Mucosa of rectum (tissue), 2 donors: ENCODE measurements around the gene HNRNPM.

Experiments
- H3K27ac ChIP-seq, 2 donors: one replicate each; pipeline ENCODE4 v1.7.0; 2013; ENCODE audit warnings: inconsistent platforms in 2 of 2, low read depth in 2 of 2, low read length in 2 of 2
- H3K27me3 ChIP-seq, 2 donors: one replicate each; pipeline ENCODE4 v1.7.0; 2013; ENCODE audit warnings: low read length in 2 of 2; ENCODE audit not compliant: control insufficient read depth in 2 of 2, insufficient read depth in 2 of 2
- H3K36me3 ChIP-seq, 2 donors: one replicate each; pipeline ENCODE4 v1.7.0; 2013; ENCODE audit warnings: low read length in 2 of 2; ENCODE audit not compliant: control insufficient read depth in 2 of 2, insufficient read depth in 2 of 2
- H3K4me1 ChIP-seq, 2 donors: one replicate each; pipeline ENCODE4 v1.7.0; 2013; ENCODE audit warnings: low read length in 2 of 2, mild to moderate bottlenecking in 1 of 2; ENCODE audit not compliant: control insufficient read depth in 2 of 2, insufficient read depth in 2 of 2
- H3K4me3 ChIP-seq, 2 donors: one replicate each; pipeline ENCODE4 v1.7.0; 2013; ENCODE audit warnings: low read length in 2 of 2
- H3K9ac ChIP-seq, 2 donors: one replicate each; pipeline ENCODE4 v1.7.0; 2013; ENCODE audit warnings: low read length in 2 of 2, low read depth in 1 of 2, mild to moderate bottlenecking in 1 of 2
- H3K9me3 ChIP-seq, 2 donors: one replicate each; pipeline ENCODE4 v1.7.0; 2013; ENCODE audit warnings: low read length in 2 of 2; ENCODE audit not compliant: control insufficient read depth in 2 of 2
- donor health status: healthy.
- donor health status: Normal muscosa, but diverticular disease.

The HNRNPM gene

GRCh38 chr19:8468761-8469373 is 24.1 kb downstream of the HNRNPM start:
- H3K36me3 ChIP-seq, result peaks cover 61 to 77% of the 10 kb centered on the region in 2 donors
- no peak overlapping the region for H3K27ac ChIP-seq
- H3K9ac ChIP-seq, result no peak overlapping the region

GRCh38 chr19:8469613-8470368 is 25.0 kb downstream of the HNRNPM start:
- Histone ChIP-seq H3K9me3 (no peaks in the 10 kb centered on the region), H3K36me3 (peaks cover 63 to 74% of the 10 kb centered on the region in 2 donors), H3K27ac (no peak overlapping the region), H3K27me3 (no peaks in the 10 kb centered on the region), H3K4me3 (no peak overlapping the region), H3K9ac (no peak overlapping the region), H3K4me1 (no peaks in the 10 kb centered on the region)

More at GRCh38 chr19:8468761-8469373, 24.1 kb downstream of the HNRNPM start:
- no peaks in the 10 kb centered on the region for H3K27me3 ChIP-seq
- no peaks in the 10 kb centered on the region for H3K9me3 ChIP-seq
- H3K4me1 ChIP-seq, result no peaks in the 10 kb centered on the region
- H3K4me3 ChIP-seq, result no peak overlapping the region

- Histone ChIP-seq H3K9ac (no peak overlapping the region), H3K9me3 (no peaks in the 10 kb centered on the region), H3K27me3 (no peaks in the 10 kb centered on the region), H3K4me3 (no peak overlapping the region), H3K4me1 (no peaks in the 10 kb centered on the region), H3K27ac (no peak overlapping the region), H3K36me3 (peaks cover 67 to 71% of the 10 kb centered on the region in 2 donors)
These were observed 29.1 kb downstream of the HNRNPM start for GRCh38 chr19:8473648-8474476.

GRCh38 chr19:8475005-8475404 is 30.2 kb downstream of the HNRNPM start:
- no peaks in the 10 kb centered on the region for H3K9me3 ChIP-seq
- H3K9ac ChIP-seq, result no peak overlapping the region
- H3K27ac ChIP-seq, result no peak overlapping the region
- H3K4me1 ChIP-seq, result no peaks in the 10 kb centered on the region
- H3K36me3 ChIP-seq, result peaks cover 58 to 60% of the 10 kb centered on the region in 2 donors
- H3K4me3 ChIP-seq, result no peak overlapping the region
- H3K27me3 ChIP-seq, result no peaks in the 10 kb centered on the region

GRCh38 chr19:8476524-8476923 is 31.7 kb downstream of the HNRNPM start:
- Histone ChIP-seq H3K27me3 (no peaks in the 10 kb centered on the region), H3K9ac (no peak overlapping the region), H3K36me3 (peaks cover 54 to 56% of the 10 kb centered on the region in 2 donors), H3K4me3 (no peak overlapping the region), H3K27ac (no peak overlapping the region), H3K9me3 (no peaks in the 10 kb centered on the region), H3K4me1 (no peaks in the 10 kb centered on the region)

GRCh38 chr19:8477889-8478288 is 33.1 kb downstream of the HNRNPM start:
- Histone ChIP-seq H3K36me3 (peaks cover 57 to 58% of the 10 kb centered on the region in 2 donors), H3K9me3 (no peaks in the 10 kb centered on the region), H3K27ac (no peak overlapping the region), H3K4me3 (no peak overlapping the region), H3K9ac (no peak overlapping the region), H3K27me3 (no peaks in the 10 kb centered on the region), H3K4me1 (no peaks in the 10 kb centered on the region)

- peaks cover 62% of the 10 kb centered on the region in 2 donors for H3K36me3 ChIP-seq
- H3K27me3 ChIP-seq, result no peaks in the 10 kb centered on the region
- H3K4me3 ChIP-seq, result no peak overlapping the region
- no peak overlapping the region for H3K27ac ChIP-seq
- H3K9ac ChIP-seq, result no peak overlapping the region
- no peaks in the 10 kb centered on the region for H3K9me3 ChIP-seq
- no peaks in the 10 kb centered on the region for H3K4me1 ChIP-seq
These were observed 33.8 kb downstream of the HNRNPM start for GRCh38 chr19:8478598-8478997.

GRCh38 chr19:8481201-8481600 is 36.4 kb downstream of the HNRNPM start:
- Histone ChIP-seq H3K36me3 (peaks cover 59 to 63% of the 10 kb centered on the region in 2 donors), H3K4me3 (no peak overlapping the region), H3K9ac (no peak overlapping the region)

GRCh38 chr19:8481616-8482015 is 36.8 kb downstream of the HNRNPM start:
- H3K4me1 ChIP-seq, result peaks cover 0 to 1% of the 10 kb centered on the region in 2 donors
- H3K9ac ChIP-seq, result no peak overlapping the region
- H3K27ac ChIP-seq, result no peak overlapping the region
- peaks cover 61 to 63% of the 10 kb centered on the region in 2 donors for H3K36me3 ChIP-seq
- no peaks in the 10 kb centered on the region for H3K9me3 ChIP-seq
- no peak overlapping the region for H3K4me3 ChIP-seq
- H3K27me3 ChIP-seq, result no peaks in the 10 kb centered on the region

More at GRCh38 chr19:8481201-8481600, 36.4 kb downstream of the HNRNPM start:
- no peaks in the 10 kb centered on the region for H3K9me3 ChIP-seq
- H3K4me1 ChIP-seq, result no peaks in the 10 kb centered on the region
- no peak overlapping the region for H3K27ac ChIP-seq
- no peaks in the 10 kb centered on the region for H3K27me3 ChIP-seq

- H3K4me1 ChIP-seq, result peaks cover 0 to 4% of the 10 kb centered on the region in 2 donors
- H3K9ac ChIP-seq, result no peak overlapping the region
- H3K36me3 ChIP-seq, result peaks cover 64 to 67% of the 10 kb centered on the region in 2 donors
- H3K4me3 ChIP-seq, result no peak overlapping the region
- H3K27ac ChIP-seq, result no peak overlapping the region
- H3K9me3 ChIP-seq, result no peaks in the 10 kb centered on the region
- no peaks in the 10 kb centered on the region for H3K27me3 ChIP-seq
These were observed 37.9 kb downstream of the HNRNPM start for GRCh38 chr19:8482696-8483095.
